GM12878 (cell line): ENCODE results near the gene SYNRG. TPM values are rescaled to one million over a fixed set of nuclear protein-coding genes. Genes with fewer than 3 reads are reported as not detected.

Source experiments
- ATAC-seq: fragments of 200-7000 bp; cut with Tn5 transposase; 3 replicates; pipeline ENCODE4 v1.9.1; 2020; ENCODE audit warnings: mild to moderate bottlenecking, moderate library complexity
- BruUV-seq: library from RNA; stranded (reverse); fragments of 400-500 nt; replicated peaks from 2 replicates; lab custom pipeline; 2021; lab: Mats Ljungman, UMichigan
- CTCF ChIA-PET: fragments of 300-600 bp; sonication (Branson Sonifier 250); formaldehyde crosslinking; extraction: SDS; loops from one replicate; lab custom pipeline; 2021; ENCODE audit warnings: inconsistent platforms; lab: Yijun Ruan, JAX
- POLR2A ChIA-PET: fragments of 350-600 bp; formaldehyde crosslinking; extraction: SDS; loops from one replicate; lab custom pipeline; 2021; ENCODE audit warnings: inconsistent platforms; lab: Charles Lee
- RAD21 ChIA-PET: fragments of 300-600 bp; sonication (Branson Sonifier 250); formaldehyde crosslinking; loops from one replicate; lab custom pipeline; 2023; ENCODE audit warnings: antibody characterized with exemption; ENCODE audit not compliant: unreplicated experiment; lab: Charles Lee
- SMC1A ChIA-PET: fragments of 300-600 bp; sonication (Branson Sonifier 250); formaldehyde crosslinking; loops from one replicate; lab custom pipeline; 2023; ENCODE audit not compliant: unreplicated experiment, uncharacterized antibody; lab: Charles Lee
- DNase-seq: peaks from one replicate; pipeline ENCODE4 v3.0.0-alpha.2; 2011; ENCODE audit warnings: low read depth, low spot score
- FAIRE-seq: peaks from 3 replicates; lab custom pipeline; 2011; peaks lifted over from hg19 to GRCh38; lab: Jason Lieb, UNC
- H2AFZ ChIP-seq: 2 replicates; pipeline ENCODE4 v1.6.0; 2011; ENCODE audit warnings: low read depth, low read length, control low read depth; ENCODE audit not compliant: control insufficient read depth
- H3K27ac ChIP-seq: 2 replicates; pipeline ENCODE4 v1.5.1; 2011; ENCODE audit warnings: control low read depth; ENCODE audit not compliant: control insufficient read depth, insufficient read depth
- H3K27me3 ChIP-seq, 2 experiments: replicated peaks in 1 of 2; 2 replicates each; pipeline versions ENCODE4 v1.6.0 to v1.6.1; 2011; ENCODE audit warnings: low read length in 1 of 2; ENCODE audit not compliant: control insufficient read depth in 2 of 2, insufficient read depth in 2 of 2
- H3K36me3 ChIP-seq, 2 experiments: 2 replicates each; pipeline ENCODE4 v1.5.1; 2011; ENCODE audit warnings: low read length in 1 of 2; ENCODE audit not compliant: control insufficient read depth in 2 of 2, insufficient read depth in 2 of 2
- H3K4me1 ChIP-seq: 2 replicates; pipeline ENCODE4 v1.6.1; 2011; ENCODE audit warnings: mild to moderate bottlenecking, low read length, moderate library complexity, mixed read lengths; ENCODE audit not compliant: control insufficient read depth, insufficient read depth
- H3K4me2 ChIP-seq: 2 replicates; pipeline ENCODE4 v1.6.0; 2011; ENCODE audit warnings: control low read depth; ENCODE audit not compliant: control insufficient read depth, insufficient read depth
- H3K4me3 ChIP-seq: fragments of 200-600 bp; sonication (generic); 2 replicates; pipeline ENCODE4 v1.5.1; 2016
- H3K79me2 ChIP-seq: 2 replicates; pipeline ENCODE4 v1.6.0; 2011; ENCODE audit warnings: low read length; ENCODE audit not compliant: control insufficient read depth, insufficient read depth
- H3K9ac ChIP-seq: 2 replicates; pipeline ENCODE4 v1.8.0; 2011; ENCODE audit warnings: low read length, control low read depth, mixed read lengths; ENCODE audit not compliant: control insufficient read depth, insufficient read depth
- H3K9me3 ChIP-seq: replicated peaks from 3 replicates; pipeline ENCODE4 v1.5.1; 2011; ENCODE audit warnings: mild to moderate bottlenecking, low read length; ENCODE audit not compliant: control insufficient read depth, insufficient read depth
- H4K20me1 ChIP-seq: 2 replicates; pipeline ENCODE4 v1.6.0; 2011; ENCODE audit not compliant: control insufficient read depth, insufficient read depth
- CREM ChIP-seq: IDR thresholded peaks from 2 replicates; pipeline ENCODE4 v1.6.1; 2014; ENCODE audit warnings: antibody characterized with exemption, low read depth
- ETV6 ChIP-seq, 2 experiments: fragments of 450-650 bp in 1 of 2; IDR thresholded peaks in 1 of 2; conservative IDR thresholded peaks in 1 of 2; 2 replicates each; pipeline ENCODE4 v1.6.1; 2014; ENCODE audit warnings: antibody characterized with exemption in 1 of 2, borderline replicate concordance in 1 of 2, low read depth in 1 of 2, mild to moderate bottlenecking in 1 of 2, moderate library complexity in 1 of 2
- GATAD2B ChIP-seq: fragments of 450-650 bp; conservative IDR thresholded peaks from 2 replicates; pipeline ENCODE4 v1.6.1; 2017; ENCODE audit warnings: low read depth, mild to moderate bottlenecking, moderate library complexity
- MTA2 ChIP-seq: fragments of 450-650 bp; IDR thresholded peaks from 2 replicates; pipeline ENCODE4 v1.6.1; 2016; ENCODE audit warnings: low read depth, mild to moderate bottlenecking, moderate library complexity
- MYB ChIP-seq: fragments of 150-350 bp; IDR thresholded peaks from 2 replicates; pipeline ENCODE4 v1.6.1; 2014; ENCODE audit warnings: mild to moderate bottlenecking, low read depth, low read length, borderline replicate concordance
- POLR2A ChIP-seq: IDR thresholded peaks from 2 replicates; pipeline ENCODE4 v1.6.1; 2011; ENCODE audit warnings: low read depth, mild to moderate bottlenecking, low read length
- POLR2AphosphoS5 ChIP-seq: IDR thresholded peaks from 2 replicates; pipeline ENCODE4 v1.6.1; 2011; ENCODE audit warnings: mild to moderate bottlenecking, low read length, inconsistent platforms
- SPI1 ChIP-seq: IDR thresholded peaks from 2 replicates; pipeline ENCODE4 v1.6.1; 2011; ENCODE audit warnings: low read depth, mild to moderate bottlenecking, low read length, moderate library complexity, borderline replicate concordance; ENCODE audit not compliant: insufficient read depth
- TCF3 ChIP-seq: IDR thresholded peaks from 2 replicates; pipeline ENCODE4 v1.6.1; 2012; ENCODE audit warnings: low read depth, mild to moderate bottlenecking, low read length, borderline replicate concordance; ENCODE audit not compliant: insufficient read depth
- ZNF384 ChIP-seq: IDR thresholded peaks from 2 replicates; pipeline ENCODE4 v1.6.1; 2012; ENCODE audit warnings: low read depth, mild to moderate bottlenecking, low read length, improper control_type of control experiment, borderline replicate concordance
- WGBS: methylation state at CpG from one replicate; pipeline ENCODE4 v1.1.6; 2016; ENCODE audit warnings: low lambda C conversion rate; ENCODE audit not compliant: insufficient replicate concordance, insufficient coverage; ENCODE audit errors: missing lambda C conversion rate; 5-methylcytosine and 5-hydroxymethylcytosine counted together
- in situ Hi-C: fragments of 300-500 bp; cut with MboI; formaldehyde crosslinking; loops from 9 replicates; pipeline ENCODE4 v1.14.3; 2018; ENCODE audit warnings: mixed read lengths
- intact Hi-C: fragments of 100-400 bp; cut with micrococcal nuclease; formaldehyde crosslinking; loops from one replicate; pipeline ENCODE4 v1.14.2; 2022; ENCODE audit not compliant: unreplicated experiment
- polyA plus RNA-seq, 11 experiments: library from polyadenylated mRNA; depleted of rRNA in 4 of 11; unstranded in 6 of 11; stranded (reverse) in 5 of 11; fragments of >200 nt; fragmentation: Nextera tagmentation in 4 of 11; fragmentation: Illumina TruSeq in 1 of 11; extraction: Ambion mirVana in 4 of 11; extraction: Trizol in 1 of 11; gene quantifications; 1 replicate in 1 of 11; 2 replicates in 10 of 11; pipeline versions ENCODE4 v1.2.1 to v1.2.3, GENCODE V29; 2011 to 2016; ENCODE audit warnings: inconsistent platforms in 2 of 11, missing spikeins in 2 of 11, low read depth in 1 of 11
- total RNA-seq, 4 experiments: library from RNA; depleted of rRNA in 3 of 4; stranded (reverse); fragments of >200 nt in 3 of 4; fragmentation: Illumina TruSeq in 1 of 4; extraction: Trizol in 1 of 4; gene quantifications; 2 replicates each; pipeline versions ENCODE4 v1.2.1 to v1.2.3, GENCODE V29; 2013 to 2021
- TF ChIP-seq, protein P1 (sequence below): fragments of 450-650 bp; IDR thresholded peaks from 2 replicates; pipeline ENCODE4 v1.6.1; 2016; ENCODE audit warnings: mild to moderate bottlenecking, moderate library complexity, borderline replicate concordance
- TF ChIP-seq, protein P2 (sequence below): fragments of 450-650 bp; IDR thresholded peaks from 2 replicates; pipeline ENCODE4 v1.6.1; 2016; ENCODE audit warnings: mild to moderate bottlenecking

The SYNRG gene
- total and polyA plus RNA-seq, 10 of the 15 experiments (the other 5 are each of a cell fraction or from before 2014, with no cell fraction given) = 5.2 to 40.4 (median 26.7) TPM

DNA sequence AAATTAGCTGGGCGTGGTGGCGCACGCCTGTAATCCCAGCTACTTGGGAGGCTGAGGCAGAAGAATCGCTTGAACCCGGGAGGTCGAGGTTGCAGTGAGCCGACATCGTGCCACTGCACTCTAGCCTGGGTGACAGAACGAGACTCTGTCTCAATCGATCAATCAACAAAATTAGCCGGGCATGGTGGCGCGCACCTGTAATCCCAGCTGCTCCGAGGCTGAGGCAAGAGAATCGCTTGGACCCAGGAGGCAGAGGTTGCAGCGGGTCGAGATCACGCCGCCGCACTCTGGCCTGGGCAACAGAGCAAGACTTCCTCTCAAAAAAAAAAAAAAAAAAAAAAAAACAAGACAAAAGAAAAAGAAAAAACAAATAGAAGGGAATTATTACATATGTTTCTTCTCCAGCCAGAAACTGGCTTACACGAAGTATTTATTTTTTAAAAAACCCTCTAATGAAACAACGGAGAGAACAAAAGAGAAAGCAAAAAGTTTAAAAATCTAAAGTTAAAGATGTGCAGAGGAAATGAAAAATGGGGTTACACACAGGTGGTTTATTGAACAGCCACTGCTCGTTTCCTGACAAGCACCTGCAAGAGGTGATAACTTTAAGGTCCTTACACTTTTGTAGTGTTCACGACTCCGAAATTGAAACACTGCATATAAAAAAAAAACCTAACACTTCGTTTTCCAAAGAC is 1.4 kb downstream of the SYNRG start (continued):
- no peak for TF ChIP-seq POLR2AphosphoS5
- TF ChIP-seq TCF3 = peak; percentile 52; the same call in 1 of the 2 replicates
- no peak for TF ChIP-seq POLR2A
- 0 out of 2 replicates have a peak, but pooled peaks have one; percentile 20 for TF ChIP-seq GATAD2B

DNA sequence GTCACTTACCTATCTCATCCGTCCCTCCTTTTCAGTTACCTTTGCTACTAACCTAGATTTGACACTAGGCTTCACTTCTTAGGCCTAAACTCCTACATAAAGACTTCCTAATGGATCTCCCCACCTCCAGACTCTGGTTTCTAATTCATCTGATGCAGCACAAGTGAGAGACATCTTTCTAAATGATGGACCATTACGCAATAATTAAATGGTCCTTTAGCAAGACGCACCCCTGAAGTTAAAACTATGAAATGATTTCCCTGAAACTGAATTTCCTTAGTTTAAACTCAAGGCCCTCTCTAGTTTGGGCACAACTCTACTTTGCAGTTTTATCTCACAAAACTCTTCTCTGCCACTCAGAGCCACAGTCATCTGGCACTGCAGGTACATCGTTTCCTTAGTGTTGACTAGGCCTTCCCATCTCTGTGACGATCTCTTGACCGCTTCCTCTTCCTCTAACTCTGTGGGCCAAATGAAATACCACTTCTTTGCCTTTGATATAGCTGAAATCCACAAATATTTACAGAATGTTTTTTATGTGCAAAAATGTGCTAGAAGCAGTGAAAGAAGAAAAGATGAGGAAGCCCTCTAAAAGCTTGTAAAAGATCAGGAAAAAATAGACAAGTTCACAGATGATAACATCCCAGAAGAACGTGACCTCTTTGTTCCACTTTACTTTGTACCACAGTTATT is 3.3 kb downstream of the SYNRG start:
- intact Hi-C loops (loop anchor here (5.0 kb wide), 1 partner anchor 186 kb away; no protein-coding TSS in a partner anchor), in situ Hi-C loops (loop anchor here (25.0 kb wide), 1 partner anchor 1831 kb away; no protein-coding TSS in a partner anchor)
- Histone ChIP-seq H3K79me2 (peaks cover 56% of the 10 kb centered on the region), H3K4me1 (peaks cover 8% of the 10 kb centered on the region; the same call in 1 of the 2 replicates), H2AFZ (no peak overlapping the region), H3K4me2 (peak overlapping the region; percentile 93), H3K36me3 (no peaks in the 10 kb centered on the region; a peak in 1 of 4 replicates), H3K9ac (peak overlapping the region; percentile 5; the same call in 1 of the 2 replicates), H3K4me3 (peak overlapping the region; percentile 78), H3K9me3 (peaks cover 5% of the 10 kb centered on the region; the same call in 2 of the 3 replicates), H3K27ac (peak overlapping the region; percentile 30), H3K27me3 (no peaks in the 10 kb centered on the region), H4K20me1 (no peaks in the 10 kb centered on the region; the same call in 1 of the 2 replicates)
- FAIRE-seq (no peak), ATAC-seq (peak; percentile 38), DNase-seq (no peak)
- CTCF ChIA-PET = interaction anchor here (1.1 to 2.3 kb wide), 4 partner anchors 8 to 233 kb away, joined by 3 to 10 read pairs (median 3); no protein-coding TSS in a partner anchor
- SMC1A ChIA-PET = interaction anchor here (0.6 to 3.4 kb wide), 8 partner anchors 11 to 232 kb away, joined by 3 to 12 read pairs (median 4); no protein-coding TSS in a partner anchor
- 41% methylated on average over 7 of the region's 7 CpGs for WGBS
- BruUV-seq = no TSS peak
- RAD21 ChIA-PET = no interaction called here
- POLR2A ChIA-PET = interaction anchor here (0.5 kb wide), 1 partner anchor 113 kb away, joined by 7 read pairs; no protein-coding TSS in a partner anchor
- peak; percentile 76 for TF ChIP-seq SPI1
- TF ChIP-seq ZNF384 = no peak
- TF ChIP-seq, protein P1, sequence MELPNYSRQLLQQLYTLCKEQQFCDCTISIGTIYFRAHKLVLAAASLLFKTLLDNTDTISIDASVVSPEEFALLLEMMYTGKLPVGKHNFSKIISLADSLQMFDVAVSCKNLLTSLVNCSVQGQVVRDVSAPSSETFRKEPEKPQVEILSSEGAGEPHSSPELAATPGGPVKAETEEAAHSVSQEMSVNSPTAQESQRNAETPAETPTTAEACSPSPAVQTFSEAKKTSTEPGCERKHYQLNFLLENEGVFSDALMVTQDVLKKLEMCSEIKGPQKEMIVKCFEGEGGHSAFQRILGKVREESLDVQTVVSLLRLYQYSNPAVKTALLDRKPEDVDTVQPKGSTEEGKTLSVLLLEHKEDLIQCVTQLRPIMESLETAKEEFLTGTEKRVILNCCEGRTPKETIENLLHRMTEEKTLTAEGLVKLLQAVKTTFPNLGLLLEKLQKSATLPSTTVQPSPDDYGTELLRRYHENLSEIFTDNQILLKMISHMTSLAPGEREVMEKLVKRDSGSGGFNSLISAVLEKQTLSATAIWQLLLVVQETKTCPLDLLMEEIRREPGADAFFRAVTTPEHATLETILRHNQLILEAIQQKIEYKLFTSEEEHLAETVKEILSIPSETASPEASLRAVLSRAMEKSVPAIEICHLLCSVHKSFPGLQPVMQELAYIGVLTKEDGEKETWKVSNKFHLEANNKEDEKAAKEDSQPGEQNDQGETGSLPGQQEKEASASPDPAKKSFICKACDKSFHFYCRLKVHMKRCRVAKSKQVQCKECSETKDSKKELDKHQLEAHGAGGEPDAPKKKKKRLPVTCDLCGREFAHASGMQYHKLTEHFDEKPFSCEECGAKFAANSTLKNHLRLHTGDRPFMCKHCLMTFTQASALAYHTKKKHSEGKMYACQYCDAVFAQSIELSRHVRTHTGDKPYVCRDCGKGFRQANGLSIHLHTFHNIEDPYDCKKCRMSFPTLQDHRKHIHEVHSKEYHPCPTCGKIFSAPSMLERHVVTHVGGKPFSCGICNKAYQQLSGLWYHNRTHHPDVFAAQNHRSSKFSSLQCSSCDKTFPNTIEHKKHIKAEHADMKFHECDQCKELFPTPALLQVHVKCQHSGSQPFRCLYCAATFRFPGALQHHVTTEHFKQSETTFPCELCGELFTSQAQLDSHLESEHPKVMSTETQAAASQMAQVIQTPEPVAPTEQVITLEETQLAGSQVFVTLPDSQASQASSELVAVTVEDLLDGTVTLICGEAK = peak; percentile 23; the same call in 1 of the 2 replicates
- TF ChIP-seq CREM = 0 out of 2 replicates have a peak, but pooled peaks have one; percentile 20
- TF ChIP-seq, protein P2, sequence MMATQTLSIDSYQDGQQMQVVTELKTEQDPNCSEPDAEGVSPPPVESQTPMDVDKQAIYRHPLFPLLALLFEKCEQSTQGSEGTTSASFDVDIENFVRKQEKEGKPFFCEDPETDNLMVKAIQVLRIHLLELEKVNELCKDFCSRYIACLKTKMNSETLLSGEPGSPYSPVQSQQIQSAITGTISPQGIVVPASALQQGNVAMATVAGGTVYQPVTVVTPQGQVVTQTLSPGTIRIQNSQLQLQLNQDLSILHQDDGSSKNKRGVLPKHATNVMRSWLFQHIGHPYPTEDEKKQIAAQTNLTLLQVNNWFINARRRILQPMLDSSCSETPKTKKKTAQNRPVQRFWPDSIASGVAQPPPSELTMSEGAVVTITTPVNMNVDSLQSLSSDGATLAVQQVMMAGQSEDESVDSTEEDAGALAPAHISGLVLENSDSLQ = peak; percentile 40; the same call in 1 of the 2 replicates
- TF ChIP-seq MYB = no peak
- TF ChIP-seq ETV6 (conservative IDR thresholded peaks at IDR 0.05 in 1 of 2, IDR thresholded peaks at IDR 0.05 in 1 of 2; ENCODE audit: borderline replicate concordance in 1 of 2, low read depth in 1 of 2) = peak in 1 of 2 experiments; percentile 36; a peak in 1 of 4 replicates
- TF ChIP-seq MTA2 = no peak
